CD4-positive, alpha-beta T cell treated with Interleukin-6 for 4 hours (primary cell): ENCODE data around the gene GRIN3A.
"Not testable (repeated sequence)": the region's sequence is repeated elsewhere in the genome, so short reads cannot be mapped to it uniquely, and the experiment has no call there.

Experiments used
- DNase-seq: peaks from one replicate; pipeline ENCODE4 v3.0.0-alpha.2; 2020; ENCODE audit warnings: mixed read lengths

GRIN3A gene

DNA sequence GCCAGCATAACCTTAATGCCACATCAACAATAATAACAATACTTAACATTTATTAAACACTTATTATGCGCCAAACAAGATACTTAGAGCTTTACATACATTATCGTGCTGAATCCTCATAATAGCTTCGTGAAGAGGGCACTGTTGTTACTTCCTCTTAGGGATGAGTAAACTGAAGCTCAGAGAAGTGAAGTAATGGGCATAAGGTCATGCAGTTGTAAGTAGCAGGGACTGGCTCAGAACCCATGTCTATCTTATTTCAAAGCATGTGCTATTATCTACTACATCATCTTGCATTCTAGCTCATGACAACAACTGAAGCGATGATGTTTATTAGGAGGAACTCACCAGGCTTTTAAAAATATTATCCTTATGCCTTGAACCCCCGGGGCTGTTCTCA is 108.8 kb downstream of the GRIN3A start:
- no peak for DNase-seq

DNA sequence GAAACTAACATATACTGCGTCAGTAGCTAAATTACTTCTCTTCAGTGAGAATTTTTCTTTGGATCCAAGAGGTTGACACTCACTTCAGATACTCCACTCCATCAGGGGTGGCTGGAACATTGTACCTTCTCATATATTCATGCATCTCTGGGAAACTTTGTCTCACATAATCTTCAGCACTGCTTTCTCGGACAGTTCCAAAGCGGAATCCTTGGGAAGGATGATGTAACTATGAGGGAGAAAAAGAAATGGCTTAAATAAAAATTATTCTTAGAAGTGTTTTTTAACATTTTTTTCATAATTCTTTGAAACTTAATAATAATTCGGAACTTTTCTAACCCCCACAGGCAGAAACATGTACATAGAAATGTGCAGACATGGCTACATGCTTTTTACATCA is 110.3 kb downstream of the GRIN3A start:
- no peak for DNase-seq

DNA sequence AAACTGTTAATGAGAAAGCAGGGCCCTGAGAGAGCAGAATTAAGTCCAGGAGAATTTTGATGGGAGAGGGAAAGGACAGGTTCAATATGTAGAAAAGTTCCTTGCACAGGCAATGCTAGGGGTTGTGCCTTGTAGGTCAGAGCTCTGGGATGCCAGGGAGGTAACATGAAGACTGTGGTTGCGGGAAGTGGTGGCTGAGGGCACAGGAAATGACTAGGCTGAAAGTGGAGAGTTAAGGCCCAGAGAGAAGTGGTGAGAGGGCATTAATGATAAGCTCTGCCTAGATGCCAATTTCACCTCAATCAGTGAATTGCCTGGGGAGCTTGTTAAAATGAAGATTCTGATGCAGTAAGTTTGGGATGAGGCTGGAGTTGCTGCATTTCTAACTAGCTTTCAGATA is 112.2 kb downstream of the GRIN3A start:
- no peak for DNase-seq

DNA sequence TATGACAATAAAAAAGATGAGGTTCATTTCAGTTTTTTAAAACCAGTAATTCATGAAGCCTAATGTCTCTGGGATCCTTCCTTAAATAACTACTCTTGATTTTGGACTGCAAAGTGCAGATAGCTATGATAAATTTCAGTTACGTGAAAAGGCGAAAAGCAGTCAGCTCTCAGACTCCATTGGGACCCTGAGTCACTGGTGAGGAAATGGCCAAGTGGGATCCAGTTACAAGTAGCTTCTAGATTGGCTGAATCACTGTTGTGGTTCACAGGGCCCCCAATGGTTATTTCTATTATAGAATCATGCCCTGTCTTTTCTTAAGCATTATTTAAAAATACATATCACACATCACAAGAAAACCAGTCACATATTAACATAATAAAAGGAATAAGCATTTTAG is 112.6 kb downstream of the GRIN3A start:
- no peak for DNase-seq

DNA sequence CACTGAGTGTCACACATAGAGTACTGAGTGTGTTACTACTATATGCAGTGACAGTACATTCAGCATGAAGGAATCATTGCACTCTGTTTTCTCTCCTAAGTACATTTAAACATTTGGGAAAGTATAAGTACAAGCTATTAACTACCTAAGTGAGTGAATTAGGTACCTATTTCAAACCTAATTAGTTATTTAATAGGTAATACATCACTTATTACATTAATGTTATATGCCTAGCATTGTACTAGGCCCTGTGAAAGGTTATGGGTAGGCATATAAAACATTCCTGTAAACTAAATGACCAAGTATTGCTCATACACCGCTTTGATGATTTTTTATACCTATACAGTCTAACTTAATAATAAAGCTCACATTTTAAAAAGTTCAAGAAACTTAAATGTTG is 118.0 kb downstream of the GRIN3A start:
- no peak for DNase-seq

DNA sequence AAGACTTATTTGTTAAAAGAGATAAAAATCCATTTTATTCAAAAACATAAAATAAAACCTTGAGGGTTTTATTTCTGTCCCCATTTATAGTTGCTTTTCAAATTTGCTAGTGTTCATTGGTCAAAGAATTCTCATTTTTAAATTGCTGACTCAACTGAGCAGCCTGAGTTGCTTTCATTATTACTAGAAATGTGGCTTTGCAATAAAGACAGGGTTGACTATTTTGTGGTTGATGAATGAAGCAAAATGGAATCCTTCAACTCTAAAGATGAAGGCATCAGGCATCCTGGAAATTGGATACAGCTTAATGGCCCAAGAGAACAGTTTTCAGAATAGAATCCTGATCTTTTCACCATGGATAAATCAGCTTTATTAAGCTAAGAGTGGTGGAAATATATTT is 119.7 kb downstream of the GRIN3A start:
- no peak for DNase-seq

DNA sequence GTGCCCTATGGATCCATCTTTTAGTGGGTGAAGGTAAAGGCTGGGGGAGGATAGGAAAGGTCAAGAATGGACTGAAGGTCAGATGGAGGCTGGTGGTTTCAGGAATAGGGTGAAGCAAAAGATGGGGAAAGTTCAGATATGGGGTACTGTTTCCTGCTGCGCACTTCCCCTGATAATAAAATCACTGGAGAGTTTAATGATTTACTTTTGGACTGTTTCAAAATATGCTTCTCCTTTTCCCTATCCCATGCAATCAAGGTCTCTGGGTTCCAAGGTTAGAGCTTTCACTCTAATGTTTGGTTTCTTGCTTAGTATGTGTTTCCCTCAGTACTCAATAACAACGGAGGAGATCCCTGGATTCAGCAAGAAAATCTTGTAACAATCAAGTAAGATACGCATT is 132.9 kb downstream of the GRIN3A start:
- DNase-seq: no peak

DNA sequence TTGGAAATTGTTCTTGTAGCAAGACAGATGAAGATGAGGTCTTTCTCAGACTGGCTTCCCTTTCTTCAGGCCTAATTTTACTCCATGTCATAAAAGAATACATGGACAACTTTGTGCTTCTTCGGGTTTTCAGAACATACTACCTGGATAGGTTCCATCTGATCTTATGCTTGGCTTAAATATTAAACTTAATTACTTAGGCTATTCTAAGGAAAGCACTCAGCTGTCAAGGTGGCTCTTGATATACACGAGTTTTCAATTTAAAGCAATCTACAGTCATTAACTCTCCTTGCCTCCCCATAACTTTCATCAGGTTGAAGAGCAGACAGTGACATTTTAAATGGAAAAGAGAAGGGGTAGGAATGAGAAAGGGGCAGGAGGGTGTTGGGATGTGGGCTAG is 134.2 kb downstream of the GRIN3A start:
- no peak for DNase-seq

DNA sequence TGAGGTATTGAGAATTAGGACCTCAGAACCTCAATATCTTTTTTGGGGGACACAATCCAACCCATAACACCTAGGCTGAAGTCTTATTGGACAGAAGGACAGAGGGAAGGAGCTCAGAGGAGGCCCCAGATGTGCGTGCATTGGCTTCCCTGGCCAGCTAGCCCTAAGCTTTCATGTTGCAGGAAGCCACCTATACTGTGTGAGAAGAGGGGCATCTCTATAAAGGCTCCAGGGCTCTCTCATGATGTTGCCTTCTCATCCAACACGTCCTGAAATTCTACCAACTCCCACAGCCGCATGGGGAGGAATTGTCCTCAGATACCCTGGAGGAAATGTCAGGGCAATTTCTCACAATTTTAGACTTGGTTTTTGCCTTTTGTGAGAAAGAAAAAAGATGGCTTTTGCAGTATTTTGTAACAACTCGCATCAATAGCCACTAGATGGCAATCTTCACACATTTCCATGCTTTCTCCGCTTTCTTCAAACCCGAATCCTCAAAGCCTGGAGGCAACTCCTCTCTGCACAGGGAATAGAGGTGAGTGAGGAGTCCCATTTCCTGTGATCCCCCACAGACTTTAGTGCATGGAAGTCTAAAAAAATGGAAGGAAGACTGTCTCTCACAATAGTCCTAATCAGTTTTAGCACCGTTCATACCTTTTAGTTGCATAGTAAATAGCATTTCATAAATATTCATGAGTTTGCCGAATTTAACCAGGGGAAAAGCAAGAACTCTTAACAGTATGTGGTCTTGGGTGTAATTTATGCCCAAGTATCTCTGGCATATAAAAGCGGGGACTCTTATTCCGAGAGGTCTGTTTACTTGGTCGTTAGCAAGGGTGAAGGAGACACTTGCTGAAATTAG is 136.3 kb downstream of the GRIN3A start:
- peak; percentile 6 for DNase-seq

DNA sequence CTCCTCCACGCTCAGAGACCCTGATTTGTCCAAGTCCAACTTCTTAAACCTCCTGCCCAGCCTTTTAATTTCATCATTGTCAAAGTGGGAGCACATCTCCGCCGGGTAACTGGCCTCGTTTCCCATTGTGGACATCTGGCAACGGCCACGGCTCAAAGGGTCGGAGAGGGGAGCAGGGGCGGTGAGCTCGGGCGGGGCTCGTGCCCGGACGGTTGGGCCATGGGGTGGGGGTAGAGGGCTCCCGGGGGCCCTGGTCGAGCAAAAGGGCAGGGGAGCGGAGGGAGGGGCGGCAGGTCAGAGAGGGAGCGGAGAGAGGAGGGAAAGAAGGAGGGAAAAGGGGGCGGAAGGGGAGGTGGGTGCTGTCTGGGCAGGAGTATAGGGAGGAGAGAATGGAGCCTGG is 143.7 kb downstream of the GRIN3A start, which contains the start of gene PPP3R2:
TSS of gene PPP3R2 (minus strand) at position 174 of the 400 bp plus-strand sequence. CDS start at position 126, 48 bp downstream.
- DNase-seq: no peak

DNA sequence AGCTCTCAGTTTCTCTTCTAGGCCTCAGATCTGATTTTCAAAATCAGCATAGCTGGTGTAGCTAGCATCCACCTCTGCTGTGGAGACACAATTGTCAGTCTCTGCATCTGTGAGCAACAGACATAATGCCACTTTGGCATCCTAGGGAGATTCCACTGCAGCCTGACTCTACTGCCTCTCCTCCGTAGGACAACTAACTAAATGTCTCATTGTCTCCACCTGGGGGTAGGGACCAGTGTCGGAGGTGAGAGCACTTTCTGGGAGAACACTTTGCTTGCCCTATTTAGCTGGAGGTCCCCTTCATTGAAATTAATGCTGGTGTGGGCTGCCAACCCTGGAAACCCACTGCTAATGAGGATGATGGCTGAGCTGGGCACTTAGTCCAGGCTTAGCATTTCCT is 145.1 kb downstream of the GRIN3A start:
- no peak for DNase-seq

DNA sequence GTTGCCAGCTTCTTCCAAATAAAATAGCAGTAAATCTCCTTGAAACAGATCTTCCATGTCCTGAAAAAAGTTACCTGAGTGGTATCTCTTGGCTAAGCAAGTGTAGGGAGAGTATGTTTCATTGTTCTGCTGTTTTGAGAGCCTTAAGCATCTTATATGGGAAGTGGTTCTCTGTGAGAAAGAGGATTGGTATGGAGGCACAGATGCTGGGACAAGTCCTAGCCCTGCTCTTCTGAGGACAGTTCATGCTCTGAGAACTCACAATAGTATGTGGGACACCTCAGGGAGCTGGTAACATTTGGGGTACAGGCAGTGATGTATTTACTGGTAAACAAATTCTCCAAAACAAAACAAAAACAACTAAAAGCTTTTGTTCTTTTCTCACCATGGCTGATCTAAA is 145.7 kb downstream of the GRIN3A start:
- no peak for DNase-seq

DNA sequence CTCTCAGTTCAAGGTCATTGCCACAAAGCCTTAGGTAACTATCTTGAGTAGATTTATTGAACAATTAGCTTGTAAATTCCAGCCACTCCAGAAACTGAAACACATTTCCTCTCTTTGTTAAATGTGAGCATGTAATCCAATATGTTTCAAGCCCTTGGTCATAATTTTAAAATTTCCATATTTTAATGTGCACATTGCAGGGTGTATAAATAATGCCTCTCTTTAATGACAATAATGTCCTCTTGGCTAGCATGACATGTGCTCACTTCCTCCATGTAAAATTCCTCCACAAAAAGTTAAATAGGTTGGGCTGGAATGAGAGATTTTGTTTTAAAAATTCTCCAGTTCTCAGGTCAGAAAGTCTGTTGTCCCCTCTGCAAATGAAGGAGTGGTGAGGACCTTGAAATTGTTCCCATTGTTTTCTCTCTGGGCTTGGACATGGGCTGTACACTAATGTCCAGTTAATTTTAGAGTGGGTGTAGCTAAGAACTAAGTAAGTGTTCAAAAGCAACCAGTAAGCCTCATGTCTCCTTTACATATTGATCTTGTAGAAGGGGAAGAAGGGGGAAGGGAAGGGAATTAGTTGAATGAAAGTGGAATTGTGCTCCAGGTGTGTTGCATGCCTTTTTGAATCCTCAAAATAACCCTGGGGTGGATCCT is 146.5 kb downstream of the GRIN3A start:
- no peak for DNase-seq

DNA sequence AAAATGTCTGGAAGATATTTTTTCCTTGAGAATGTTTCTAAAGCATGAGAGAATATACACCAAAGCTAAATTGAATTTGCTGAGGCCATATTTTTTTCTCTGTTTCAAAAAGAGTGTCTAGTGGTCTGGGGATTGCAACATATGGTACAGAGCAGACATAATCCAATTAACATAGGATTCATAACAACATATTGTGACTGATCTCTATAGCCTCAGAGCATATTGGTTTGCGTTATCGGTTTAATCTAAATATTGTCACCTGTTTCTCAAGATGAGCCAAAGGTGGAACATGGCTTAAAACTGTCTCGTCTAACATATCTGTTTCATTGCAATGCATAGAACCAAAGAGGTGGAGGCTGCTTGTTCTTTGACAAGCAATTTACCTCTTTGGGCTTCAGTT is 147.5 kb downstream of the GRIN3A start:
- no peak for DNase-seq

DNA sequence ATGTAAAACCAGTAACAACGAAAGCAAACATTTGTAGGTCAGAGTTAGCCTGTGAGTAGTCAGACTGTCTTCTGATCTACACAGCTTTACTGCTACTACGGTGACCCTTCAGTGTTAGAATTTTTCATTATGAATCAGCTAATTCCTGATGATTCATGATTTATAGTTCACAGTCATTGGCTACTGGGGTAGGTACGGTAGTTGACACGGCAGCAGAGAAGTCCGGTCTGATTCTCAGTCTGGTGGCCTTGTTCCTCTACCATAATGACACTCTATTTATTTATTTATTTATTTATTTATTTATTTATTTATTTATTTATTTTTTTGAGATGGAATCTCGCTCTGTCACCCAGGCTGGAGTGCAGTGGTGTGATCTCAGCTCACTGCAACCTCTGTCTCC is 148.4 kb downstream of the GRIN3A start:
- DNase-seq: not testable (repeated sequence)

DNA sequence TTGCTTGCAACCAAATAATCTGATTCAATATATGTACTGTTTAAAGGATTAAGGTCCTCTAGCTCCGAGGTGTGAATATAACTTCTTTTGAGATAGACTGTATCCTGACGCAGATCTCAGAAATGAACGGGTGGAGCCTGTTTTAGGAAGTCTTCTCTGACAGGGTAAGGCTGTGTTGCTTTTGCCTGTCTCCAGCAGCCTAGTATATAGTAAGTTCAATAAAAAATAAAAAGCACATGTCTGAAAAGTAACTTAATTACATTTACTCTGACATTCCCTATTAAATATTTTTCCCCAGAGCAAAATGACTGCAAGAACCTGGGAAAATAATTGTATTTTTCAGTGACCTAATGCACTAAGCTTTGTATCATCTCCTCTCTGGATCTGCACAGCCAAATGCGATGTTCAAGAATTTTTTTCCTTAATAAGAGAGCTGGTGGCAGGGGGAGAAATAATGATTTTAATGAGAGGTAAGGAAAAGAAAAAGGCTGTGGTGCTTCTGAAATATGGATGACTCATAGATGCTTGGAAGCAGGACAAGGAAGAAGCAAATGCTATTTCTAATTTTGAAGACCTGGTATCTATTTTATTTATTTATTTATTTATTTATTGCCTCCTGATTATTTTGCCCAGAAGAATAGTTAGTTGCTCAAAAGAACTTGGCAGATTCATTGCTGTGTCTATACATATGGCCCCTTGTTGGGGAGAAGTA is 151.0 kb downstream of the GRIN3A start:
- DNase-seq: no peak

DNA sequence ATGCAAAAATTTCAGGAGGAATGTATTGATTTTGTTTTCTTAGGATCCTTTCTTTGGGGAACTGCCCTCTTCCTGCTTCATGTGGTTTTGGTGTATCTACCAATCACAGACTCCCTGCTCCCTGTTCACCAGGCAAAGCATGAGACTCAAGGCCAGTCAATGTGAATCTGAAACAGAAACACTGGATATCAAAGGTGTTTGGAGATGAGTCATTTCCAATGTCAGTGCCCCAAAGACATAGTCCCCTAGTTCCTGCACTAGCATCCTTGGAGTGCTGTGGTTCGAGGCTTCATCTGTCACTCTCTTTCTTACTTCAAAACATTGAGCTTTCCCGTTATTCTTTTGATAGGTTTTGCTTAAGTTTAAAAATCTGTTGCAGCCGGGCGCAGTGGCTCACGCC is 151.8 kb downstream of the GRIN3A start:
- no peak for DNase-seq

DNA sequence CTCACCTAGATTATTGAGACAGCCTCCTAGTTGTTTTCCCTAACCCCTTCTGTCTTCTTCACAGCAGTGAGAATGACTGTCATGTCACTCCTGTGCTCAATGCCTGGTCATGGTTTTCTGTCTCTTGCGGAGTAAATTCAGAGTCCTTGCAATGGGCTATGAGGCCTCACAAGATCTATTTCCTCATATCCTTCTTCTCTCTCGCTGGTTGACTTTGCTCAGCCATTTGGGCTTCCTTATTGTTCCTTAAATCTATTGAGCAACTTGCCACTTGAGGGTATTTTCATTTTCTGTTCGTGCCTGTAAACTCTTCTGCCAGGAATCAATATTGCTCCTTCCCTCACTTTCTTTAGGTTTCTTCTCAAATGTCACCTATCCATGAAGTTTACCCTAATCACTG is 152.7 kb downstream of the GRIN3A start:
- DNase-seq: no peak

DNA sequence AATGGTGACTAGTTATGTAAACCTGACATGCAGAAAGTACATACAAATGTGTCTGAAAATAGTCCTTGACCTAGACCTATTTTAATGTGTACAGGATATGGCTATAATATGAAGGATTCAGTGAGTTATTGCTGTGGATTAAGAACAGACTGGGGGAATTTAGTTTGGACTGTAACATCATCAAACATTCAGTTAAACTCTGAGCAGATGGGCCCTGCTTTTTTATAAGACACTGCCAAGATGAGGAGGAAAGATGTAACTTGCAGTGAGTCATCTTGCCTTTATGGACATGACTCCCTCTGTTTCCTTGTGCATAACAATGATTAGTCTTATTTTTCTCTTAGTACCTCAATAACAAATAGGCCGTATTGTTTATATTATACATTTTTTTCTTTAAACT is 155.9 kb downstream of the GRIN3A start:
- no peak for DNase-seq

DNA sequence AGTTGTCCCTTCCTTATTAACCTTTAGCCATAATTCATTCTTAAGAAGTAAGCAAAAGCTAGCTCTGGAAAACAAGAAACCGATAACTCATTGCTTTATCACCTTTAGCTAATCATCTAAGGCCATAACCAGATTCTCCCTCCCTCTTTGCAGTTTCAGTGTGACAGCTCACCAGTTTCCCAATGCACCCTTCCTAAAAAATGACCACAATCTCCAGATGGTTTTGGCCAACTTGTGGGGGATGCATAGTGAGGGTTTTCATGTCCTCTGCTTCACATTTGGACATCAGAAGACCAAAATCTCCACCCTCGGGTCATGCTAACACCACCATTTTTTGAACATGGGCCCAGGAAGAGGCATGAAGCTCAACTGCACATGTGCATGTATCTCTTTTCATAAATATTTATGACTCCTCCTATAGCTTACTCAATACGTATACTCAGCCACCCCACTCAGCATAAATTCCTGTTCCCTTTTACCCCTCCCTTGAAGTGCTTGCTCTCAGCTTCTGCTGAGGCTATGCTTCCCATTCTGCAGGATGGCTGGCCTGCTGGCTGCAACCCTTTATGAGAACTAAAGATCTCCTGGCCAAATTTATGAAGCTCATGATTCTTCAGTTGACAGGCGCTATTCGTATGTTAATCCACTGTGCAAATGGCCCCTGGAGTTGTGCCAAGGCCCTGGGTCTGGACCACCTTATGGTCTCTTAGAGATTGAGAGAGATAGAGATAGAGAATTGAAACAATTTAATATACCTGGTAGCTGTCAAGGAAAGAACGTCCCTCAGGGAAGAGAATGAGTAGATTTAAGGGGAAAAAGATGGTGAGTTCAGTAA is 158.5 kb downstream of the GRIN3A start:
- no peak for DNase-seq

DNA sequence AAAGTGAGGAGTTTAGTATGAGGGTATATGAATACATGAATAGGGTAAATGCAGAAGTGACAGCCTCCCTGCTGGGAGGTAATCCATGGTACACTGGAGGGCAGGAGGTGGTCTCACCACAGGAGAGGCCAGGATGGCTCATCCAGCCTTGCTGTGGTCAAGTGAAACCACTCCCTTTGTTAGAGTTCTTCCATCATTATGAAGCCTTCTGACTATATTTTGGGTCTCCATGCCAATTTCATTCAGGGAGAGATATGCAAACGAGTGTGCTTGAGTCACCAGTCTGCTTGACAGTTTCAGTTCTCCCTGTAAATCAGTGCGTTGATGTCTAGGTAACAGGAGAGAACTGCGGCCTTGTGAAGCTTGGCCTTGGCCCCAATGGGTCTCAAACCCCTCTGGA is 160.1 kb downstream of the GRIN3A start:
- DNase-seq: no peak

DNA sequence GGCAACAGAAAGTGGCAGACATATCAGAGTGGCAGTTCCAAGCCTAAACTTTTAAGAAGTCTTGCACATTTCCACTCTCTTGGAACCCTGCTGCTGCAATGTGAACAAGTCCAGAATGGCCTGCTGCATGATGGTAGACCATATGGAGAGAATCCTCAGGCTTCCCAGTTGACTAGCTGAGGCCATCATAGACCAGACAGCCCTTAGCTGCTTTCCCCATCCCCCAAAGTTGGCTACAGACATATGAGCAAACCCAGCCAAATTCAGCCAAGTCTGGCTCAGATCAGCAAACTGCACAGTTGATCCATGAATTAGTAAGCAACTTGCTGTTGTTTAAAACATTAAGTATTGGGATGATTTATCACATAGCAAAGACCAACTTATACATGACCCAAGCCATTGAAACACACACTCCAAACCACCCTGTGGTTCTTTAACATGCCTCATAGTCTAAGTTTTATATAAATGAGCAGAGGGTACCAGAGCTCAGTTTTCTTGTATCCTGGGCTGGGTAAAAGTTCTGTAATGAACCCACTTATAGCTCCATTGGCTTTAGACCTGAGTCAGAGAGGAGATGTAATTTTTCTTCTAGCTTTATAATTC is 163.6 kb downstream of the GRIN3A start:
- no peak for DNase-seq
